CD4-positive, alpha-beta memory T cell (primary cell): ENCODE data around the gene PAK4. TPM values are rescaled to one million over a fixed set of nuclear protein-coding genes. Genes with fewer than 3 reads are reported as not detected.
"Not testable (repeated sequence)": the region's sequence is repeated elsewhere in the genome, so short reads cannot be mapped to it uniquely, and the experiment has no call there.

Experiments
- CTCF ChIA-PET: fragments of 350-600 bp; sonication (Branson Sonifier 250); formaldehyde crosslinking; loops from one replicate; lab custom pipeline; 2021; ENCODE audit warnings: inconsistent platforms; ENCODE audit not compliant: partially characterized antibody; lab: Charles Lee
- POLR2A ChIA-PET: fragments of 350-600 bp; sonication (Branson Sonifier 250); formaldehyde crosslinking; loops from one replicate; lab custom pipeline; 2021; ENCODE audit not compliant: partially characterized antibody; lab: Charles Lee
- DNase-seq, 5 donors: peaks; one replicate each; pipeline versions ENCODE4 v3.0.0 to v3.0.0-alpha.2; 2020 to 2022; ENCODE audit warnings: mixed read lengths in 1 of 5
- H3K27ac ChIP-seq: one replicate; pipeline ENCODE4 v1.7.0; 2013; ENCODE audit warnings: low read depth, low read length
- H3K27me3 ChIP-seq: 2 replicates; pipeline ENCODE4 v1.7.0; 2013; ENCODE audit warnings: mild to moderate bottlenecking, low read length, moderate library complexity; ENCODE audit not compliant: insufficient read depth
- H3K36me3 ChIP-seq: 2 replicates; pipeline ENCODE4 v1.7.0; 2013; ENCODE audit warnings: mild to moderate bottlenecking, low read length, moderate library complexity; ENCODE audit not compliant: insufficient read depth
- H3K4me1 ChIP-seq: 2 replicates; pipeline ENCODE4 v1.7.0; 2013; ENCODE audit warnings: mild to moderate bottlenecking, low read length, moderate library complexity; ENCODE audit not compliant: insufficient read depth
- H3K4me3 ChIP-seq, 2 donors: one replicate each; pipeline ENCODE4 v1.7.0; 2013; ENCODE audit warnings: low read length in 2 of 2, mild to moderate bottlenecking in 1 of 2
- H3K9me3 ChIP-seq, 2 donors: one replicate each; pipeline ENCODE4 v1.7.0; 2013; ENCODE audit warnings: low read length in 2 of 2, control low read depth in 1 of 2; ENCODE audit not compliant: control insufficient read depth in 1 of 2
- H3K27ac Mint-ChIP-seq, 7 donors: one replicate each; pipeline ENCODE4 v1.8.0; 2020 to 2021; ENCODE audit warnings: mixed read lengths in 7 of 7, mild to moderate bottlenecking in 6 of 7, inconsistent platforms in 3 of 7, moderate library complexity in 3 of 7
- H3K27me3 Mint-ChIP-seq, 2 donors: one replicate each; pipeline ENCODE4 v1.8.0; 2020 to 2021; ENCODE audit warnings: mixed read lengths in 2 of 2
- H3K36me3 Mint-ChIP-seq, 2 donors: one replicate each; pipeline ENCODE4 v1.8.0; 2020 to 2021; ENCODE audit warnings: mixed read lengths in 2 of 2, inconsistent platforms in 1 of 2, mild to moderate bottlenecking in 1 of 2
- H3K4me1 Mint-ChIP-seq, 4 donors: one replicate each; pipeline ENCODE4 v1.8.0; 2020 to 2021; ENCODE audit warnings: mixed read lengths in 4 of 4, mild to moderate bottlenecking in 1 of 4
- H3K4me3 Mint-ChIP-seq, 8 donors: one replicate each; pipeline ENCODE4 v1.8.0; 2020 to 2021; ENCODE audit warnings: mixed read lengths in 8 of 8, mild to moderate bottlenecking in 7 of 8, moderate library complexity in 6 of 8, inconsistent platforms in 3 of 8
- H3K9me3 Mint-ChIP-seq, 8 donors: one replicate each; pipeline ENCODE4 v1.8.0; 2020 to 2021; ENCODE audit warnings: mixed read lengths in 8 of 8, mild to moderate bottlenecking in 5 of 8, inconsistent platforms in 3 of 8, moderate library complexity in 1 of 8
- intact Hi-C: fragments of 100-400 bp; cut with micrococcal nuclease; formaldehyde crosslinking; loops from one replicate; pipeline ENCODE4 v1.15.1; 2023
- polyA plus RNA-seq, 2 donors: library from polyadenylated mRNA; unstranded; fragments of 300-500 nt; fragmentation: Illumina TruSeq; gene quantifications; one replicate each; pipeline ENCODE4 v1.2.3, GENCODE V29; 2021
- total RNA-seq, 2 experiments: library from RNA; stranded (reverse); gene quantifications; one replicate each; pipeline ENCODE4 v1.2.3, GENCODE V29; 2021

Gene PAK4
- total and polyA plus RNA-seq, 4 experiments from 2014 or later = 1.3 to 15.7 (median 8.0) TPM

DNA sequence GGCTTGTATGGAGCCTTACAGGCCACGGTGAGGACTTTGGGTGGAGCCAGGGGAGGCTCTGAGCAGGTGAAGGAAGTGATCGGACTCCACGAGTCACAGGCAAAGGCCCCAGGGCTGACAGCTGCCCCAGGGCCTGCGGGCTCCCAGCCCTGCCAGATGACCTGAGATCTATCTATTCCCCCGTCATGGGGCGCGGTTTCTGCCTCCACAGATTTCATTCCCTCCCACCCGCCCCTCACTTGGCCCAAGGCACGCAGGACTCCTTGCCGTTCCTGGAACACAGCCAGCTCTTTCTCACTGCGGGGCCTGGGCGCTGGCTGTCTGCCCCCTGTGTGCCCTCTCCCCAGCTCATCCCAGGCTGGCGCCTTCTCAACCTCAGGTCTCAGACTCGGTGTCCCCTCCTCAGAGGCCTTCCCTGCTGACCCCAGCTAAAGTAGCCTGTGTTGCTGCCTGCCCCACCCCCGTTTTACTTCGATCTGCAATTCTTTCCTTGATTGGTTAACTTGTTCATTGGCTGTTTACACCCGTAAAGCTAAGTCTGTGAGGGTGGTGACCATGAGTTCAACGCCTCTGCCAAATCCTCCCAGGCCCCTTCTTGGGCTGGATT, 13.9 kb upstream of the PAK4 start:
- Mint-ChIP-seq H3K36me3 (no peaks in the 10 kb centered on the region), H3K27ac (no peak overlapping the region), H3K9me3 (no peaks in the 10 kb centered on the region), H3K4me1 (peaks cover 0 to 4% (median 3%) of the 10 kb centered on the region in 4 donors), H3K4me3 (no peak overlapping the region), H3K27me3 (peaks cover 2 to 3% of the 10 kb centered on the region in 2 donors)
- no peak for DNase-seq
- H3K9me3 ChIP-seq = no peaks in the 10 kb centered on the region
- intact Hi-C loops = loop anchor here (5.0 kb wide), 1 partner anchor 39 kb away; no protein-coding TSS in a partner anchor
- H3K27ac ChIP-seq = no peak overlapping the region
- no peaks in the 10 kb centered on the region for H3K27me3 ChIP-seq
- H3K36me3 ChIP-seq = no peaks in the 10 kb centered on the region
- no peaks in the 10 kb centered on the region for H3K4me1 ChIP-seq
- H3K4me3 ChIP-seq = no peak overlapping the region
- ChIA-PET POLR2A (interaction anchor here (1.6 kb wide), 1 partner anchor 38 kb away, joined by 4 read pairs; no protein-coding TSS in a partner anchor), CTCF (interaction anchor here (1.2 to 3.2 kb wide), 3 partner anchors 25 to 60 kb away, joined by 4 to 18 read pairs (median 6); no protein-coding TSS in a partner anchor)

GRCh38 chr19:39112338-39112890, 13.2 kb upstream of the PAK4 start:
- no peaks in the 10 kb centered on the region for H3K9me3 ChIP-seq
- peak overlapping the region in 1 of 7 donors; percentile 72 for H3K27ac Mint-ChIP-seq
- H3K4me3 ChIP-seq = no peak overlapping the region

DNA sequence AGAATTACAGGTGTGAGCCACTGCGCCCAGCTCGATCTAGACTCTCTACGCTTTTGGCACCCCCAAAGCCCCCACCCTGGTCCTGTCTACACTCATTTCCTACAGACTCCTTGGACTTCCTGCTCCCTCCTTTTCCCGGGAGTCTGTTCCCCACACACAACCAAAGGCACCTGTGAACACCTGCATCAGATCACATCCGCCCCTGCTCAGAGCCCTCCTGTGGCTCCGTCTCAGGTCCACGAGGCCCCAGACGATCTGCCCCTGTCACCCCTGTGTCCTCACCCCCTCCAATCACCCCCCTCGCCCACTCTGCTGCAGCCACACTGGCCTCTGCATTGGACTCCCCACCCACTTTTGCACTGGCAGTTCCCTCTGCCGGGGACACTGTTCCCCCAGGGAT, 12.4 kb upstream of the PAK4 start:
- intact Hi-C loops = loop anchor here (5.0 kb wide), 1 partner anchor 41 kb away; no protein-coding TSS in a partner anchor
- Mint-ChIP-seq H3K4me3 (no peak overlapping the region), H3K27ac (no peak overlapping the region), H3K36me3 (no peaks in the 10 kb centered on the region), H3K4me1 (peaks cover 0 to 4% (median 3%) of the 10 kb centered on the region in 4 donors), H3K27me3 (peaks cover 2 to 3% of the 10 kb centered on the region in 2 donors), H3K9me3 (no peaks in the 10 kb centered on the region)
- POLR2A ChIA-PET = no interaction called here
- CTCF ChIA-PET = interaction anchor here (1.4 kb wide), 1 partner anchor 10 kb away, joined by 3 read pairs; no protein-coding TSS in a partner anchor
- Histone ChIP-seq H3K27ac (no peak overlapping the region), H3K9me3 (no peaks in the 10 kb centered on the region), H3K27me3 (no peaks in the 10 kb centered on the region), H3K4me1 (no peaks in the 10 kb centered on the region), H3K4me3 (no peak overlapping the region), H3K36me3 (no peaks in the 10 kb centered on the region)
- no peak for DNase-seq

More at GRCh38 chr19:39112338-39112890, 13.2 kb upstream of the PAK4 start:
- Mint-ChIP-seq H3K36me3 (no peaks in the 10 kb centered on the region), H3K27me3 (peaks cover 2 to 3% of the 10 kb centered on the region in 2 donors), H3K4me3 (no peak overlapping the region), H3K4me1 (peaks cover 0 to 4% (median 3%) of the 10 kb centered on the region in 4 donors), H3K9me3 (no peaks in the 10 kb centered on the region)
- H3K4me1 ChIP-seq = no peaks in the 10 kb centered on the region
- H3K27ac ChIP-seq = no peak overlapping the region
- CTCF ChIA-PET = interaction anchor here (1.4 kb wide), 1 partner anchor 10 kb away, joined by 3 read pairs; no protein-coding TSS in a partner anchor
- intact Hi-C loops = loop anchor here (5.0 kb wide), 1 partner anchor 40 kb away; no protein-coding TSS in a partner anchor
- POLR2A ChIA-PET = no interaction called here
- no peaks in the 10 kb centered on the region for H3K27me3 ChIP-seq
- DNase-seq = no peak
- H3K36me3 ChIP-seq = no peaks in the 10 kb centered on the region

DNA sequence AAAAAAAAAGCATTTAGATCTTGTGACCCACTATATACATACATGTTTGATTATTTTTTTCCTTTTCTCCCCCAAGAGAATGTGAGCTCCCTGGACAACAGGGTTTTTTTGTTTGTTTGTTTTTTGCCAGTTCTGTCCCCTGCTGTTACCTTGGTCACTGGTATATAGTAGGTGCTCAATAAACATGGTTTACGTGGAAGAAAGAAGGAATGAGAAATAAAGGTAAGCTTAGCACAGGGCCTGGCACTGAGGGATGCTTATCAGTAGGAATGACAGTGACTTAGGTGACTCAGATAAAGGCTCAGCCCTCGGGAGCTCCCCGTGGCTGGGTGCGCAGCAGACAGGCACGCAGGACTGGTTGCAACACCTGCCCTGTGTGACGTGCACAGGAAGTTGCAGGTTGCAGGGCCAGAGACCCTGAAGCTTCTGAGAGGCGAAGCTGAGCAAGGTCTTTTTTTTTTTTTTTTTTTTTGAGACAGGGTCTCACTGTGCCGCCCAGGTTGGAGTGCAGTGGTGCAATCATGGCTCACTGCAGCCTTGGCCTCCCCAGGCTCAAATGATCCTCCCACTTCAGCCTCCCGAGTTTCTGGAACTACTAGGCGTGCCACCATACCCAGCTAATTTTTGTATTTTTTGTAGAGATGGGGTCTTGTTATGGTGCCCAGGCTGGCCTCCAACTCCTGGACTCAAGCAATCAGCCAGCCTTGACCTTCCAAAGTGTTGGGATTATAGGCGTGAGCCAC, 10.3 kb upstream of the PAK4 start:
- DNase-seq = no peak
- Histone ChIP-seq H3K27me3 (no peaks in the 10 kb centered on the region), H3K9me3 (no peaks in the 10 kb centered on the region), H3K4me1 (no peaks in the 10 kb centered on the region), H3K4me3 (no peak overlapping the region), H3K27ac (no peak overlapping the region), H3K36me3 (no peaks in the 10 kb centered on the region)
- no peaks in the 10 kb centered on the region for H3K9me3 Mint-ChIP-seq
- no peak overlapping the region for H3K4me3 Mint-ChIP-seq
- CTCF ChIA-PET = no interaction called here
- no peak overlapping the region for H3K27ac Mint-ChIP-seq
- peaks cover 2 to 4% of the 10 kb centered on the region in 2 donors for H3K27me3 Mint-ChIP-seq
- H3K4me1 Mint-ChIP-seq = peaks cover 0 to 4% (median 3%) of the 10 kb centered on the region in 4 donors
- POLR2A ChIA-PET = no interaction called here
- intact Hi-C loops = no loop called here
- no peaks in the 10 kb centered on the region for H3K36me3 Mint-ChIP-seq

DNA sequence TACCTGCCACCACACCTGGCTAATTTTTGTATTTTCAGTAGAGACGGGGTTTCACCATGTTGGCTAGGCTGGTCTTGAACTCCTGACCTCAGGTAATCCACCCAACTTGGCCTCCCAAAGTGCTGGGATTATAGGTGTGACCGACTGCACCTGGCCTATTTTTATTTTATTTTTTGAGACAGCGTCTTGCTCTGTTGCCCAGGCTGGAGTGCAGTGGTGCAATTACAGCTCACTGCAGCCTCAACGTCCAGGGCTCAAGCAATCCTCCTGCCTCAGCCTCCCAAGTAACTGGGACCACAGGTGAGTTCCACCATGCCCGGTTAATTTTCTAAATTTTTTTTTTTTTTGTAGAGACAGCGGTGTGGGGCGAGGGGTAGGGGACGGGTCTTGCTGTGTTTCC, 8.6 kb upstream of the PAK4 start:
- H3K9me3 Mint-ChIP-seq, H3K27me3 Mint-ChIP-seq, H3K9me3 ChIP-seq, H3K27me3 ChIP-seq, H3K4me3 ChIP-seq, H3K36me3 Mint-ChIP-seq, DNase-seq, H3K27ac Mint-ChIP-seq, intact Hi-C loops, H3K4me1 Mint-ChIP-seq, H3K27ac ChIP-seq, H3K4me1 ChIP-seq, H3K4me3 Mint-ChIP-seq, H3K36me3 ChIP-seq, POLR2A ChIA-PET: not testable (repeated sequence)
- CTCF ChIA-PET = interaction anchor here (0.6 kb wide), 1 partner anchor 50 kb away, joined by 4 read pairs; no protein-coding TSS in a partner anchor

GRCh38 chr19:39119830-39120229, 5.8 kb upstream of the PAK4 start:
- Mint-ChIP-seq H3K9me3 (no peaks in the 10 kb centered on the region), H3K36me3 (no peaks in the 10 kb centered on the region), H3K4me3 (no peak overlapping the region), H3K27me3 (peaks cover 3 to 5% of the 10 kb centered on the region in 2 donors), H3K4me1 (peaks cover 6 to 20% (median 11%) of the 10 kb centered on the region in 4 donors), H3K27ac (no peak overlapping the region)
- H3K27me3 ChIP-seq = no peaks in the 10 kb centered on the region
- H3K27ac ChIP-seq = no peak overlapping the region
- intact Hi-C loops = loop anchor here (5.0 kb wide), 1 partner anchor 412 kb away; the partner anchor contains the start of gene EID2B
- POLR2A ChIA-PET = interaction anchor here (1.2 kb wide), 1 partner anchor 292 kb away, joined by 3 read pairs; the partner anchor contains the start of gene PLEKHG2
- CTCF ChIA-PET = interaction anchor here (0.8 to 8.0 kb wide), 3 partner anchors 67 to 209 kb away, joined by 3 to 57 read pairs (median 4); no protein-coding TSS in a partner anchor
- H3K9me3 ChIP-seq = no peaks in the 10 kb centered on the region
- peaks cover 11% of the 10 kb centered on the region for H3K4me1 ChIP-seq
- no peak overlapping the region for H3K4me3 ChIP-seq
- no peak for DNase-seq
- no peaks in the 10 kb centered on the region for H3K36me3 ChIP-seq
